Measurements from ENCODE around the gene GORASP1.

- TF ChIP-seq POLR2A (IDR thresholded peaks at IDR 0.05) = no peak
- TF ChIP-seq, protein P1, sequence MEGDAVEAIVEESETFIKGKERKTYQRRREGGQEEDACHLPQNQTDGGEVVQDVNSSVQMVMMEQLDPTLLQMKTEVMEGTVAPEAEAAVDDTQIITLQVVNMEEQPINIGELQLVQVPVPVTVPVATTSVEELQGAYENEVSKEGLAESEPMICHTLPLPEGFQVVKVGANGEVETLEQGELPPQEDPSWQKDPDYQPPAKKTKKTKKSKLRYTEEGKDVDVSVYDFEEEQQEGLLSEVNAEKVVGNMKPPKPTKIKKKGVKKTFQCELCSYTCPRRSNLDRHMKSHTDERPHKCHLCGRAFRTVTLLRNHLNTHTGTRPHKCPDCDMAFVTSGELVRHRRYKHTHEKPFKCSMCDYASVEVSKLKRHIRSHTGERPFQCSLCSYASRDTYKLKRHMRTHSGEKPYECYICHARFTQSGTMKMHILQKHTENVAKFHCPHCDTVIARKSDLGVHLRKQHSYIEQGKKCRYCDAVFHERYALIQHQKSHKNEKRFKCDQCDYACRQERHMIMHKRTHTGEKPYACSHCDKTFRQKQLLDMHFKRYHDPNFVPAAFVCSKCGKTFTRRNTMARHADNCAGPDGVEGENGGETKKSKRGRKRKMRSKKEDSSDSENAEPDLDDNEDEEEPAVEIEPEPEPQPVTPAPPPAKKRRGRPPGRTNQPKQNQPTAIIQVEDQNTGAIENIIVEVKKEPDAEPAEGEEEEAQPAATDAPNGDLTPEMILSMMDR (IDR thresholded peaks at IDR 0.05) = no peak
Measured at GRCh38 chr3:39146611-39147591, 39.5 kb upstream of the GORASP1 start.
